GM21529 (cell line): Measurements from ENCODE around the gene KXD1.
"Not testable (repeated sequence)": the region's sequence is repeated elsewhere in the genome, so short reads cannot be mapped to it uniquely, and the experiment has no call there.

ENCODE experiments used
- ATAC-seq: cut with Tn5 transposase; IDR thresholded peaks from one replicate; pipeline ENCODE4 v1.9.1; 2021; ENCODE audit not compliant: unreplicated experiment

KXD1 gene

GRCh38 chr19:18533058-18533457 lies 24.6 kb upstream of the KXD1 start:
- ATAC-seq = no peak

- no peak for ATAC-seq
These were observed 21.2 kb upstream of the KXD1 start for GRCh38 chr19:18536475-18536874.

- no peak for ATAC-seq
These were observed 20.2 kb upstream of the KXD1 start for GRCh38 chr19:18537431-18537830.

GRCh38 chr19:18538115-18538514 lies 19.6 kb upstream of the KXD1 start:
- no peak for ATAC-seq

- ATAC-seq = no peak
These were observed 18.3 kb upstream of the KXD1 start for GRCh38 chr19:18539372-18539771.

GRCh38 chr19:18540200-18540599 lies 17.5 kb upstream of the KXD1 start:
- not testable (repeated sequence) for ATAC-seq

GRCh38 chr19:18541258-18541991 lies 16.2 kb upstream of the KXD1 start:
- no peak for ATAC-seq

GRCh38 chr19:18541992-18542940 lies 15.4 kb upstream of the KXD1 start:
- ATAC-seq = no peak

GRCh38 chr19:18542941-18543813 lies 14.5 kb upstream of the KXD1 start, which contains the start of gene FKBP8:
Gene FKBP8, minus strand, starts transcription at chr19:18543573. Its CDS starts 1,603 bp downstream, at chr19:18541970.
- ATAC-seq = peak; percentile 86

GRCh38 chr19:18543814-18544475 lies 13.7 kb upstream of the KXD1 start:
- ATAC-seq = peak; percentile 71

- no peak for ATAC-seq
These were observed 6.0 kb upstream of the KXD1 start for GRCh38 chr19:18551631-18552030.

GRCh38 chr19:18558202-18558555 lies 509 bp downstream of the KXD1 start:
- no peak for ATAC-seq

GRCh38 chr19:18558604-18559003 lies 934 bp downstream of the KXD1 start:
- ATAC-seq = no peak

GRCh38 chr19:18559685-18560084 lies 2.0 kb downstream of the KXD1 start:
- no peak for ATAC-seq

- no peak for ATAC-seq
These were observed 4.4 kb downstream of the KXD1 start for GRCh38 chr19:18562086-18562485.

GRCh38 chr19:18566953-18567352 lies 9.3 kb downstream of the KXD1 start:
- ATAC-seq = no peak

- ATAC-seq = no peak
These were observed 10.7 kb downstream of the KXD1 start for GRCh38 chr19:18568367-18568766.

GRCh38 chr19:18571564-18572344 lies 14.1 kb downstream of the KXD1 start, which contains the start of gene UBA52:
Gene UBA52, plus strand, starts transcription at chr19:18571857. Its CDS starts 1,444 bp downstream, at chr19:18573301.
- ATAC-seq = peak; percentile 87

- ATAC-seq = no peak
These were observed 17.1 kb downstream of the KXD1 start for GRCh38 chr19:18574691-18575291.
